Neural cell (in vitro differentiated cells): Measurements from ENCODE around the gene RC3H2. TPM values are rescaled to one million over a fixed set of nuclear protein-coding genes. Genes with fewer than 3 reads are reported as not detected.
"Not testable (repeated sequence)": the region's sequence is repeated elsewhere in the genome, so short reads cannot be mapped to it uniquely, and the experiment has no call there.

Experiments
- H2AFZ ChIP-seq: fragments of 200-600, 300-800 bp; sonication (generic), shearing (Covaris generic); 2 replicates; pipeline ENCODE4 v1.6.0; 2014; ENCODE audit warnings: low read depth, mild to moderate bottlenecking, antibody characterized with exemption, low read length, moderate library complexity
- H3F3A ChIP-seq: fragments of 200-600 bp; shearing (Covaris generic); 2 replicates; pipeline ENCODE4 v1.6.1; 2016; ENCODE audit warnings: mild to moderate bottlenecking, moderate library complexity, mixed read lengths, antibody characterized with exemption, low read length; ENCODE audit not compliant: insufficient read depth, poor library complexity, severe bottlenecking
- H3K27ac ChIP-seq: fragments of 200-600, 300-800 bp; sonication (generic), shearing (Covaris generic); 2 replicates; pipeline ENCODE4 v1.5.1; 2014; ENCODE audit warnings: mild to moderate bottlenecking, low read length, moderate library complexity
- H3K27me3 ChIP-seq: fragments of 300-800, 200-600 bp; sonication (generic), shearing (Covaris generic); 2 replicates; pipeline ENCODE4 v1.6.0; 2014; ENCODE audit warnings: mild to moderate bottlenecking, low read depth, low read length, moderate library complexity; ENCODE audit not compliant: insufficient read depth
- H3K36me3 ChIP-seq: fragments of 300-800, 200-600 bp; sonication (generic), shearing (Covaris generic); 2 replicates; pipeline ENCODE4 v1.5.1; 2014; ENCODE audit warnings: mild to moderate bottlenecking, antibody characterized with exemption, low read length, moderate library complexity; ENCODE audit not compliant: insufficient read depth
- H3K4me2 ChIP-seq: fragments of 300-800, 200-600 bp; sonication (generic), shearing (Covaris generic); 2 replicates; pipeline ENCODE4 v1.6.0; 2014; ENCODE audit warnings: mild to moderate bottlenecking, low read length
- H3K4me3 ChIP-seq: fragments of 300-800, 200-600 bp; sonication (generic), shearing (Covaris generic); 2 replicates; pipeline ENCODE4 v1.5.1; 2014; ENCODE audit warnings: mild to moderate bottlenecking, low read length, moderate library complexity
- H3K79me2 ChIP-seq: fragments of 200-600 bp; shearing (Covaris generic); replicated peaks from 2 replicates; pipeline ENCODE4 v1.6.0; 2014; ENCODE audit warnings: mild to moderate bottlenecking, low read length, moderate library complexity; ENCODE audit not compliant: insufficient read depth
- H3K9ac ChIP-seq: fragments of 300-800, 200-600 bp; sonication (generic), shearing (Covaris generic); 2 replicates; pipeline ENCODE4 v1.6.1; 2016; ENCODE audit warnings: mild to moderate bottlenecking, low read length, mixed read lengths
- H3K9me2 ChIP-seq: fragments of 200-600 bp; shearing (Covaris generic); 2 replicates; pipeline ENCODE4 v1.6.1; 2016; ENCODE audit warnings: mild to moderate bottlenecking, low read length, mixed read lengths; ENCODE audit not compliant: insufficient read depth
- H3K9me3 ChIP-seq: fragments of 200-600, 300-800 bp; sonication (generic), shearing (Covaris generic); 2 replicates; pipeline ENCODE4 v1.6.1; 2016; ENCODE audit warnings: mild to moderate bottlenecking, mixed run types, low read length, moderate library complexity, mixed read lengths
- H4K20me1 ChIP-seq: fragments of 200-600 bp; shearing (Covaris generic); 2 replicates; pipeline ENCODE4 v1.6.1; 2016; ENCODE audit warnings: mild to moderate bottlenecking, mixed run types; ENCODE audit not compliant: insufficient read depth
- EP300 ChIP-seq: fragments of 450-650 bp; conservative IDR thresholded peaks from 2 replicates; pipeline ENCODE4 v1.6.1; 2014; ENCODE audit warnings: antibody characterized with exemption, mild to moderate bottlenecking, moderate library complexity; ENCODE audit not compliant: poor library complexity, severe bottlenecking
- EZH2 ChIP-seq: fragments of 200-600, 300-800 bp; shearing (Covaris generic), sonication (generic); IDR thresholded peaks from 2 replicates; pipeline ENCODE4 v1.6.1; 2014; ENCODE audit warnings: antibody characterized with exemption, low read length, borderline replicate concordance, mild to moderate bottlenecking; ENCODE audit not compliant: insufficient read depth, poor library complexity, severe bottlenecking
- MXI1 ChIP-seq: fragments of 450-650 bp; conservative IDR thresholded peaks from 2 replicates; pipeline ENCODE4 v1.6.1; 2014; ENCODE audit warnings: antibody characterized with exemption, mild to moderate bottlenecking; ENCODE audit not compliant: poor library complexity, severe bottlenecking
- POLR2AphosphoS5 ChIP-seq: IDR thresholded peaks from 2 replicates; pipeline ENCODE4 v1.6.1; 2012
- RAD21 ChIP-seq: fragments of 450-650 bp; conservative IDR thresholded peaks from 2 replicates; pipeline ENCODE4 v1.6.1; 2014; ENCODE audit warnings: antibody characterized with exemption, mild to moderate bottlenecking, moderate library complexity
- SMC3 ChIP-seq: fragments of 450-650 bp; conservative IDR thresholded peaks from 2 replicates; pipeline ENCODE4 v1.6.1; 2014; ENCODE audit warnings: antibody characterized with exemption, mild to moderate bottlenecking, moderate library complexity; ENCODE audit not compliant: poor library complexity
- TAF1 ChIP-seq: IDR thresholded peaks from 2 replicates; pipeline ENCODE4 v1.6.1; 2012; ENCODE audit warnings: low read depth
- polyA plus RNA-seq: library from polyadenylated mRNA; depleted of rRNA; stranded (reverse); fragments of >200 nt; gene quantifications from 2 replicates; pipeline ENCODE4 v1.2.3, GENCODE V29; 2014
- TF ChIP-seq, protein P1 (sequence below): fragments of 450-650 bp; IDR thresholded peaks from 2 replicates; pipeline ENCODE4 v1.5.1; 2014; ENCODE audit warnings: antibody characterized with exemption, mild to moderate bottlenecking, moderate library complexity; ENCODE audit not compliant: poor library complexity, severe bottlenecking
- TF ChIP-seq, protein P2 (sequence below): IDR thresholded peaks from 2 replicates; pipeline ENCODE4 v1.6.1; 2012; ENCODE audit warnings: borderline replicate concordance

The RC3H2 gene
- polyA plus RNA-seq, 1 donor from 2014 or later = 34.8 TPM

- Histone ChIP-seq H4K20me1 (no peaks in the 10 kb centered on the region), H3K79me2 (no peaks in the 10 kb centered on the region), H3K4me2 (no peak overlapping the region), H3K27me3 (no peaks in the 10 kb centered on the region), H3K36me3 (peaks cover 34% of the 10 kb centered on the region), H3K4me3 (no peak overlapping the region), H3F3A (no peaks in the 10 kb centered on the region), H3K9ac (no peak overlapping the region), H3K9me2 (no peaks in the 10 kb centered on the region), H3K27ac (no peak overlapping the region), H3K9me3 (no peaks in the 10 kb centered on the region), H2AFZ (no peak overlapping the region)
- TF ChIP-seq SMC3 = no peak
- no peak for TF ChIP-seq MXI1
- no peak for TF ChIP-seq EZH2
- no peak for TF ChIP-seq EP300
- no peak for TF ChIP-seq POLR2AphosphoS5
- no peak for TF ChIP-seq RAD21
- TF ChIP-seq, protein P1, sequence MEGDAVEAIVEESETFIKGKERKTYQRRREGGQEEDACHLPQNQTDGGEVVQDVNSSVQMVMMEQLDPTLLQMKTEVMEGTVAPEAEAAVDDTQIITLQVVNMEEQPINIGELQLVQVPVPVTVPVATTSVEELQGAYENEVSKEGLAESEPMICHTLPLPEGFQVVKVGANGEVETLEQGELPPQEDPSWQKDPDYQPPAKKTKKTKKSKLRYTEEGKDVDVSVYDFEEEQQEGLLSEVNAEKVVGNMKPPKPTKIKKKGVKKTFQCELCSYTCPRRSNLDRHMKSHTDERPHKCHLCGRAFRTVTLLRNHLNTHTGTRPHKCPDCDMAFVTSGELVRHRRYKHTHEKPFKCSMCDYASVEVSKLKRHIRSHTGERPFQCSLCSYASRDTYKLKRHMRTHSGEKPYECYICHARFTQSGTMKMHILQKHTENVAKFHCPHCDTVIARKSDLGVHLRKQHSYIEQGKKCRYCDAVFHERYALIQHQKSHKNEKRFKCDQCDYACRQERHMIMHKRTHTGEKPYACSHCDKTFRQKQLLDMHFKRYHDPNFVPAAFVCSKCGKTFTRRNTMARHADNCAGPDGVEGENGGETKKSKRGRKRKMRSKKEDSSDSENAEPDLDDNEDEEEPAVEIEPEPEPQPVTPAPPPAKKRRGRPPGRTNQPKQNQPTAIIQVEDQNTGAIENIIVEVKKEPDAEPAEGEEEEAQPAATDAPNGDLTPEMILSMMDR = no peak
- TF ChIP-seq, protein P2, sequence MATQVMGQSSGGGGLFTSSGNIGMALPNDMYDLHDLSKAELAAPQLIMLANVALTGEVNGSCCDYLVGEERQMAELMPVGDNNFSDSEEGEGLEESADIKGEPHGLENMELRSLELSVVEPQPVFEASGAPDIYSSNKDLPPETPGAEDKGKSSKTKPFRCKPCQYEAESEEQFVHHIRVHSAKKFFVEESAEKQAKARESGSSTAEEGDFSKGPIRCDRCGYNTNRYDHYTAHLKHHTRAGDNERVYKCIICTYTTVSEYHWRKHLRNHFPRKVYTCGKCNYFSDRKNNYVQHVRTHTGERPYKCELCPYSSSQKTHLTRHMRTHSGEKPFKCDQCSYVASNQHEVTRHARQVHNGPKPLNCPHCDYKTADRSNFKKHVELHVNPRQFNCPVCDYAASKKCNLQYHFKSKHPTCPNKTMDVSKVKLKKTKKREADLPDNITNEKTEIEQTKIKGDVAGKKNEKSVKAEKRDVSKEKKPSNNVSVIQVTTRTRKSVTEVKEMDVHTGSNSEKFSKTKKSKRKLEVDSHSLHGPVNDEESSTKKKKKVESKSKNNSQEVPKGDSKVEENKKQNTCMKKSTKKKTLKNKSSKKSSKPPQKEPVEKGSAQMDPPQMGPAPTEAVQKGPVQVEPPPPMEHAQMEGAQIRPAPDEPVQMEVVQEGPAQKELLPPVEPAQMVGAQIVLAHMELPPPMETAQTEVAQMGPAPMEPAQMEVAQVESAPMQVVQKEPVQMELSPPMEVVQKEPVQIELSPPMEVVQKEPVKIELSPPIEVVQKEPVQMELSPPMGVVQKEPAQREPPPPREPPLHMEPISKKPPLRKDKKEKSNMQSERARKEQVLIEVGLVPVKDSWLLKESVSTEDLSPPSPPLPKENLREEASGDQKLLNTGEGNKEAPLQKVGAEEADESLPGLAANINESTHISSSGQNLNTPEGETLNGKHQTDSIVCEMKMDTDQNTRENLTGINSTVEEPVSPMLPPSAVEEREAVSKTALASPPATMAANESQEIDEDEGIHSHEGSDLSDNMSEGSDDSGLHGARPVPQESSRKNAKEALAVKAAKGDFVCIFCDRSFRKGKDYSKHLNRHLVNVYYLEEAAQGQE = no peak
- no peak for TF ChIP-seq TAF1
Measured at GRCh38 chr9:122857815-122858214, 47.3 kb downstream of the RC3H2 start.

DNA sequence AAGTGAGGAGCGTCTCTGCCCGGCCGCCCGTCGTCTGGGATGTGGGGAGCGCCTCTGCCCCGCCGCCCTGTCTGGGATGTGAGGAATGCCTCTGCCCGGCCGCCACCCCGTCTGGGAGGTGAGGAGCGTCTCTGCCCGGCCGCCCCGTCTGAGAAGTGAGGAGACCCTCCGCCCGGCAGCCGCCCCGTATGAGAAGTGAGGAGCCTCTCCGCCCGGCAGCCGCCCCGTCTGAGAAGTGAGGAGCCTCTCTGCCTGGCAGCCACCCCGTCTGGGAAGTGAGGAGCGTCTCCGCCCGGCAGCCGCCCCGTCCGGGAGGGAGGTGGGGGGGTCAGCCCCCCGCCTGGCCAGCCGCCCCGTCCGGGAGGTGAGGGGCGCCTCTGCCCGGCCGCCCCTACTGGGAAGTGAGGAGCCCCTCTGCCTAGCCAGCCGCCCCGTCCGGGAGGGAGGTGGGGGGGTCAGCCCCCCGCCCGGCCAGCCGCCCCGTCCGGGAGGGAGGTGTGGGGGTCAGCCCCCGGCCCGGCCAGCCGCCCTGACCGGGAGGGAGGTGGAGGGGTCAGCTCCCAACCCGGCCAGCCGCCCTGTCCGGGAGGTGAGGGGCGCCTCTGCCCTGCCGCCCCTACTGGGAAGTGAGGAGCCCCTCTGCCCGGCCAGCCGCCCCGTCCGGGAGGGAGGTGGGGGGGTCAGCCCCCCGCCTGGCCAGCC, 52.9 kb downstream of the RC3H2 start:
- not testable (repeated sequence) for H2AFZ ChIP-seq, H3K79me2 ChIP-seq, H3K9me2 ChIP-seq, H3K9me3 ChIP-seq, H3F3A ChIP-seq, H3K9ac ChIP-seq, H3K4me2 ChIP-seq, H4K20me1 ChIP-seq, H3K27ac ChIP-seq, H3K27me3 ChIP-seq, H3K4me3 ChIP-seq
- H3K36me3 ChIP-seq = peaks cover 30% of the 10 kb centered on the region
